Measurements from ENCODE around the gene CD244. TPM values are rescaled to one million over a fixed set of nuclear protein-coding genes. Genes with fewer than 3 reads are reported as not detected.
A peak's percentile ranks its signal among the peaks of the same experiment; 100 is the strongest.

CD244 gene
- total and polyA plus RNA-seq, 2 donors (not counting 3 experiments of a cell fraction or from before 2014, with no cell fraction given): not detected

- DNase-seq (ENCODE audit: low read depth, low spot score) (peak; percentile 35), FAIRE-seq (peak; percentile 42)
- dilution Hi-C loops (cut with MboI; ENCODE audit: extremely low pct_ligation_motif_present, low sequenced_read_pairs) (no loop called here), intact Hi-C loops (cut with micrococcal nuclease) (loop anchor here (1.0 to 2.0 kb wide), 2 partner anchors 103 to 156 kb away; no protein-coding TSS in a partner anchor)
- Histone ChIP-seq H3K36me3 (ENCODE audit: control insufficient read depth in 2 of 2, extremely low read depth in 1 of 2, insufficient read depth in 2 of 2, low read length in 2 of 2) (no peaks in the 10 kb centered on the region), H3K9me1 (replicated peaks; ENCODE audit: control insufficient read depth, extremely low read depth, insufficient read depth, low read length) (no peaks in the 10 kb centered on the region), H3K4me2 (ENCODE audit: insufficient read depth, low read length) (no peak overlapping the region), H3K9ac (replicated peaks; ENCODE audit: extremely low read depth, insufficient read depth, low read length) (no peak overlapping the region), H3K27ac (ENCODE audit: insufficient read depth, low read depth, low read length) (no peak overlapping the region), H3K4me1 (ENCODE audit: control insufficient read depth, extremely low read depth, insufficient read depth, low read length) (no peaks in the 10 kb centered on the region), H3K27me3 (ENCODE audit: control insufficient read depth in 2 of 2, insufficient read depth in 2 of 2, low read length in 2 of 2) (no peaks in the 10 kb centered on the region), H2AFZ (ENCODE audit: low read depth, low read length) (no peak overlapping the region), H3K4me3 (replicated peaks in 1 of 3; ENCODE audit: insufficient read depth in 1 of 3, low read depth in 1 of 3, low read length in 3 of 3) (no peak overlapping the region), H3K9me3 (replicated peaks; ENCODE audit: control insufficient read depth, insufficient read depth, low read length) (no peaks in the 10 kb centered on the region), H3K79me2 (ENCODE audit: control insufficient read depth, insufficient read depth, low read length) (no peaks in the 10 kb centered on the region), H4K20me1 (replicated peaks; ENCODE audit: control insufficient read depth, extremely low read depth, insufficient read depth, low read length) (no peaks in the 10 kb centered on the region)
- ChIA-PET POLR2A (no interaction called here), CTCF (interaction anchor here (0.6 to 3.8 kb wide), 9 partner anchors 9 to 402 kb away, joined by 3 to 22 read pairs (median 4); no protein-coding TSS in a partner anchor)
- BruUV-seq (replicated peaks): no TSS peak
- TF ChIP-seq EZH2 (IDR thresholded peaks at IDR 0.05; ENCODE audit: borderline replicate concordance, low read depth, low read length, severe bottlenecking) (no peak), JUN (IDR thresholded peaks at IDR 0.05; ENCODE audit: borderline replicate concordance, insufficient read depth, insufficient read length, low read depth) (no peak), MYC (IDR thresholded peaks at IDR 0.05; ENCODE audit: low read depth, low read length) (no peak), POLR2AphosphoS5 (IDR thresholded peaks at IDR 0.05; ENCODE audit: insufficient read depth, low read depth, low read length) (no peak), POLR2A (IDR thresholded peaks at IDR 0.05; ENCODE audit: low read depth, low read length) (no peak), CTCF (IDR thresholded peaks at IDR 0.05; ENCODE audit: extremely low read depth in 1 of 2, insufficient read depth in 1 of 2, low read depth in 1 of 2, low read length in 2 of 2) (peak; percentile 48 to 70), FOS (IDR thresholded peaks at IDR 0.05; ENCODE audit: borderline replicate concordance, insufficient read depth, low read length) (no peak), MAX (IDR thresholded peaks at IDR 0.05; ENCODE audit: insufficient read depth, insufficient read length) (no peak), GATA2 (IDR thresholded peaks at IDR 0.05; ENCODE audit: insufficient read depth, insufficient read length, low read depth, low read length) (no peak)
Measured at GRCh38 chr1:160830321-160831153, 32.1 kb downstream of the CD244 start.

All from endothelial cell of umbilical vein (primary cell).